Stimulated activated naive CD8-positive, alpha-beta T cell treated with anti-CD3 and anti-CD28 coated beads, Interleukin-15, amount 100 ng/mL, for 72 hours (primary cell): ENCODE data around the gene TNFSF12.

Experiments used
- ATAC-seq: fragments of 150-1000 bp; cut with Tn5 transposase; 2 replicates; pipeline ENCODE4 v1.10.0; 2021; ENCODE audit warnings: mild to moderate bottlenecking, moderate library complexity
- DNase-seq, 2 donors: peaks; one replicate each; pipeline ENCODE4 v3.0.0; 2021 to 2022
- H3K27ac Mint-ChIP-seq, 2 donors: one replicate each; pipeline ENCODE4 v1.8.0; 2022; ENCODE audit warnings: mild to moderate bottlenecking in 2 of 2, mixed read lengths in 2 of 2, moderate library complexity in 2 of 2
- H3K27me3 Mint-ChIP-seq: one replicate; pipeline ENCODE4 v1.8.0; 2022; ENCODE audit warnings: mixed read lengths
- H3K4me1 Mint-ChIP-seq: one replicate; pipeline ENCODE4 v1.8.0; 2022; ENCODE audit warnings: mild to moderate bottlenecking, mixed read lengths
- H3K4me3 Mint-ChIP-seq, 2 donors: one replicate each; pipeline ENCODE4 v1.8.0; 2022; ENCODE audit warnings: mild to moderate bottlenecking in 2 of 2, mixed read lengths in 2 of 2, moderate library complexity in 1 of 2
- H3K9me3 Mint-ChIP-seq, 2 donors: one replicate each; pipeline ENCODE4 v1.8.0; 2022; ENCODE audit warnings: mixed read lengths in 2 of 2

Gene TNFSF12

DNA sequence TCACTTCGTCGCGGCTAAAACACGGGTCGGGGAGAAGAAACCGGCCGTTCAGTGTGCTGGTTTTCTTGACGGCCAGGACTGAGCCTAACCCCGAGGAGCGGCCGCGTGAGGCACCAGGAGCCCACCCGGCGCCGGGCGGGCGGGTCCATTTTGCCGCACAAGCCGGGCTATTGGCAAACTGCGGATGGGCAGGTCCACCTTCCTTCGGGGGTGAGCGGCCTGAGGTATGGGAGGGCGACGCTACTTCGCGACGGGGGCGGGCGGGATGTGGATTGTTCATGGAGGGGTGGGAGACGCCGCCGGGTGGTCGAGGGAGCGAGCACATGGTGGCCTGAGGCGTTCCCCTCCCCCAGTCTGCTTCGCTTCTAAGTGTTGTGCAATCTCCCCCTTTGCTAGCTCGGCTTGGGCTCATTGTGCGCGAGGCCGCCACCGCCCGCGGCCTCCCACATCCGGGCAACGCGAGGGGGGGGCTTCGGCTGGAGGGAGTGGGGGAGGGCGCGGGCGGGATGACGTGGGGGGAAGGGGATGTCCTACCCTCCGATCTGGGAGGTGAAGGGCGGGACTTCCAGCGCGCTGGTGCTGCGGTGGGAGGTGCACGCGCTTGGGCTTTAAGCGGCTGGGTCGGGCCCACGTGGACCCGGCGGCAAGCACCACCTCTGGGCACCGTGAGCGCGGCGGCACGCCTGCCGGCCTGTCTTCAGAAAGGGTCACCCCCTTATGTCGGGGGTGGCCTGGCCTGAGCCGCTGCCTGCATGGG is 24.6 kb downstream of the TNFSF12 start:
- Mint-ChIP-seq H3K27me3 (no peaks in the 10 kb centered on the region), H3K9me3 (no peaks in the 10 kb centered on the region)

DNA sequence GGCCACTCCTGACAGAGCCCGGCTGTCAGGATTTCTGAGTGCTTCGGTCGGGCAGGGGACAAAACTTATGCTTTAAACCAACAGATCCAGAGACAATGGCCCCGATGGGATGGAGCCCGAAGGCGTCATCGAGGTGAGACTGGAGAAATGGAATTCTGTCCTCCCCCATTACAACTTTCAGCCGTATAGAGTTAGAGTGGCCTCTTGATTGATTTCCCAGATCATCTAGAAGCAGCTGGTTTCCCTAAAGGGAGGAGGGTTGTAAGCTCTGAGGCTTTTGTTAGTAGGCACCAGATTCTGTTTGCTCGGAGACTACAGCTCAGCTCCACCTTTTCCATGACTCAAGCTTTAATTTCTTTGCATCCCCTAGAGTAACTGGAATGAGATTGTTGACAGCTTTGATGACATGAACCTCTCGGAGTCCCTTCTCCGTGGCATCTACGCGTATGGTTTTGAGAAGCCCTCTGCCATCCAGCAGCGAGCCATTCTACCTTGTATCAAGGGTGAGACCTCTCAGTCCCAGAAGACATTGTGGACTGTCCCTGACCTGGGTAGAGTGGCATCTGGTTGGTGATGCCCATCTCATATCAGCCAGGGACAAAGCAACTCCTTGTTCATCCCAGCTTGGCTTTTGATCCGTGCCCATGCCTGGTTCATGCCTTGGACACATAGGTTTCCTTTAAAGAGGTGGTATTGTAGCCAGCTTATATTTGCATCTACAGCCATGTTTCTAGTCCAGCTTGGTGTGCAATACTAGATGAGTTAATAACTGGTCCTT is 25.5 kb downstream of the TNFSF12 start:
- Mint-ChIP-seq H3K27me3 (no peaks in the 10 kb centered on the region), H3K9me3 (no peaks in the 10 kb centered on the region), H3K4me3 (peak overlapping the region; percentile 98 to 99), H3K27ac (peak overlapping the region; percentile 20 to 100), H3K4me1 (peaks cover 91% of the 10 kb centered on the region)
- ATAC-seq (no peak), DNase-seq (no peak)

More for the DNA sequence above, 24.6 kb downstream of the TNFSF12 start:
- Mint-ChIP-seq H3K27ac (peak overlapping the region; percentile 100), H3K4me3 (peak overlapping the region; percentile 98 to 99), H3K4me1 (peaks cover 87% of the 10 kb centered on the region)
- ATAC-seq: peak; percentile 64
- peak; percentile 88 to 92 for DNase-seq

DNA sequence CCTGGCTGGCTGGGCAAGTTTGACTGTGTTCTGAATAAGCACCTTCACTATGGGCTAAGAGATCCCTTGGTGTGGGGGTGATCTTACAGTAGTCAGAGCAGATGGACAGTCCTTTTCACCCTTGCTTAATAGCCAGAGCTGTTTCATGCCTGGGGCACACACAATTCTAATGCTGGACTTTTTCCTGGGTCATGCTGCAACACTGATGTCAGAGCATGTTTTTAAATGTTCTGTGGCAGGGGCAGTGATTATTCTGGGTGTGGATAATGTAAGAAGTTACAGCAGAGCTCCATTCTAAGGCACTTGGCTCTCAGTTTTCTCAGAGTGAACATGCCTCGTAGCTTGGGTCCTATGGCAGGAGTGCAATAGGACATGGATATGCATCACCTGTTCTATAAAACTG is 26.6 kb downstream of the TNFSF12 start:
- Mint-ChIP-seq H3K27ac (peak overlapping the region in 1 of 2 donors; percentile 89), H3K9me3 (no peaks in the 10 kb centered on the region), H3K27me3 (no peaks in the 10 kb centered on the region), H3K4me1 (peaks cover 97% of the 10 kb centered on the region), H3K4me3 (peak overlapping the region; percentile 98 to 99)
- DNase-seq (no peak), ATAC-seq (no peak)

DNA sequence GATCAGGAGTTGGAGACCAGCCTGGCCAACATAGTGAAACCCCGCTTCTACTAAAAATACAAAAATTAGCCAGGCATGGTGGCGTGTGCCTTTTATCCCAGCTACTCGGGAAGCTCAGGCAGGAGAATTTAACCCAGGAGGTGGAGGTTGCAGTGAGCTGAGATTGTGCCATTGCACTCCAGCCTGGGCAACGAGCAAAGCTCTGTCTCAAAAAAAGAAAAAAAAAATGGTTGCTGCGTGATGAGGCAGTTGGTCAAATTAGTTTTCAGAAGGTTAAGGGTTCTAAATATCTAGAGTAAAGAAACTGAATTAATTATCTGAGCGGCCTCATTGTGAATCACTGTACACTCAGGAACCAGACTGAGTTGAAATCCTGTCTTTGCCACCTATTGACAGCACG is 27.1 kb downstream of the TNFSF12 start:
- H3K27me3 Mint-ChIP-seq: no peaks in the 10 kb centered on the region
- H3K9me3 Mint-ChIP-seq: no peaks in the 10 kb centered on the region
- no peak for ATAC-seq
- H3K4me1 Mint-ChIP-seq: peaks cover 97% of the 10 kb centered on the region
- DNase-seq: no peak
- peak overlapping the region in 1 of 2 donors; percentile 89 for H3K27ac Mint-ChIP-seq
- peak overlapping the region; percentile 98 to 99 for H3K4me3 Mint-ChIP-seq

DNA sequence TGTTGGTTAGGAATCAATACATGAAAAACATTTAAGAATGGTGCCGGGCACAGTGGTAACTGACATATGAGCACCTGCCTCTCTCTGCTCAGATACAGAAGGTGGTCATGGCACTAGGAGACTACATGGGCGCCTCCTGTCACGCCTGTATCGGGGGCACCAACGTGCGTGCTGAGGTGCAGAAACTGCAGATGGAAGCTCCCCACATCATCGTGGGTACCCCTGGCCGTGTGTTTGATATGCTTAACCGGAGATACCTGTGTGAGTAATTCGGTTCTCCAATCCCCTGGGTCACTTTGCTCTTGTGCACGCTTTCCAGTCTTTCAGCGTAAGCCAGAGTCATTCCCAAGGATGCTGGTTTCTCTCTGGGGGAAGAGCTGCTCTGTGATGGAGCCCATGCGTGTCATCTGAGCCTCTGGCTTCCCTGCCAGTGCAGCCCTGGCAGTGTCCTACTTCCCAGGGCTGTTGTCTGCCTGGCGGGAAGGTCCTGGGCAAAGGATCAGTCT is 27.6 kb downstream of the TNFSF12 start:
- Mint-ChIP-seq H3K4me3 (peak overlapping the region; percentile 23 to 48), H3K27ac (peak overlapping the region in 1 of 2 donors; percentile 89), H3K4me1 (peaks cover 97% of the 10 kb centered on the region), H3K9me3 (no peaks in the 10 kb centered on the region), H3K27me3 (no peaks in the 10 kb centered on the region)
- DNase-seq (no peak), ATAC-seq (no peak)

DNA sequence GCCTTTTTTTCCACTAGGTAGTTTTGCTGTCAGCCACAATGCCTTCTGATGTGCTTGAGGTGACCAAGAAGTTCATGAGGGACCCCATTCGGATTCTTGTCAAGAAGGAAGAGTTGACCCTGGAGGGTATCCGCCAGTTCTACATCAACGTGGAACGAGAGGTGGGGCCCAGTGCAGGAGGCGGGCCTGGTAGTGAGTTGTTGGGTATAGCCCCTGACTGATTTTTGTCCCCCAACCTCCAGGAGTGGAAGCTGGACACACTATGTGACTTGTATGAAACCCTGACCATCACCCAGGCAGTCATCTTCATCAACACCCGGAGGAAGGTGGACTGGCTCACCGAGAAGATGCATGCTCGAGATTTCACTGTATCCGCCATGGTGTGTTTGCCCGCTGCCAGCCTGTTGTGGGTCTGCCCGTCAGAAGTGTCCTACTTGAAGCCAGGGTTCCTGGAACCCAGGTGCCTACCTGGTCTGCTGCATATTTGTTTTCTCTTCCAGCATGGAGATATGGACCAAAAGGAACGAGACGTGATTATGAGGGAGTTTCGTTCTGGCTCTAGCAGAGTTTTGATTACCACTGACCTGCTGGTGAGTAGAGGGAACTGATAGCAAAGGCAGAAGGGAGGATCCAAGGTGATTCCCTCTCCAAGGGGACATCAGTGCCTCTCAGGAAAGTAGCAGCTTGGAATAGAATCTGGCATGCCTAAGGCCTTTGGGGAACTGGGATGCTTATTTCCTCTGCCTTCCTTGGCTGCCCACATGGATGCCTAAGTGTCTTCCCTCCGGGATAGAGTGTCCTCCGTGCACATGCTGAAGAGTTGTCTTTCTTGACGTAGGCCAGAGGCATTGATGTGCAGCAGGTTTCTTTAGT is 28.7 kb downstream of the TNFSF12 start:
- no peak for DNase-seq
- H3K27ac Mint-ChIP-seq: peak overlapping the region in 1 of 2 donors; percentile 90
- no peaks in the 10 kb centered on the region for H3K9me3 Mint-ChIP-seq
- ATAC-seq: no peak
- peaks cover 97% of the 10 kb centered on the region for H3K4me1 Mint-ChIP-seq
- peak overlapping the region in 1 of 2 donors; percentile 35 for H3K4me3 Mint-ChIP-seq
- no peaks in the 10 kb centered on the region for H3K27me3 Mint-ChIP-seq

DNA sequence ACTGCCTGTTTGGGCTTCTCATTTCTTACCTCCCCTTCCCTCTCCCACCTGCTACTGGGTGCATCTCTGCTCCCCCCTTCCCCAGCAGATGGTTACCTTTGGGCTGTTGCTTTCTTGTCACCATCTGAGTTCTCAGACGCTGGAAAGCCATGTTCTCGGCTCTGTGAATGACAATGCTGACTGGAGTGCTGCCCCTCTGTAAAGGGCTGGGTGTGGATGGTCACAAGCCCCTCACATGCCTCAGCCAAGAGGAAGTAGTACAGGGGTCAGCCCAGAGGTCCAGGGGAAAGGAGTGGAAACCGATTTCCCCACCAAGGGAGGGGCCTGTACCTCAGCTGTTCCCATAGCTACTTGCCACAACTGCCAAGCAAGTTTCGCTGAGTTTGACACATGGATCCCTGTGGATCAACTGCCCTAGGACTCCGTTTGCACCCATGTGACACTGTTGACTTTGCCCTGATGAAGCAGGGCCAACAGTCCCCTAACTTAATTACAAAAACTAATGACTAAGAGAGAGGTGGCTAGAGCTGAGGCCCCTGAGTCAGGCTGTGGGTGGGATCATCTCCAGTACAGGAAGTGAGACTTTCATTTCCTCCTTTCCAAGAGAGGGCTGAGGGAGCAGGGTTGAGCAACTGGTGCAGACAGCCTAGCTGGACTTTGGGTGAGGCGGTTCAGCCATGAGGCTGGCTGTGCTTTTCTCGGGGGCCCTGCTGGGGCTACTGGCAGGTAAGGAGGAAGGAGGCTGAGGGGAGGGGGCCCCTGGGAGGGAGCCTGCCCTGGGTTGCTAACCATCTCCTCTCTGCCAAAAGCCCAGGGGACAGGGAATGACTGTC is 30.4 kb downstream of the TNFSF12 start, which contains the start of gene CD68:
TSS of gene CD68 (plus strand) at position 638 of the 833 bp plus-strand sequence. CDS start at position 678, 40 bp downstream.
- Mint-ChIP-seq H3K27me3 (no peaks in the 10 kb centered on the region), H3K9me3 (no peaks in the 10 kb centered on the region), H3K4me3 (peak within 1 kb of the TSS; percentile 61 to 86), H3K4me1 (peaks cover 94% of the 10 kb centered on the region), H3K27ac (peak within 1 kb of the TSS; percentile 89 to 95)
- ATAC-seq (peak; percentile 85), DNase-seq (peak; percentile 62 to 84)

DNA sequence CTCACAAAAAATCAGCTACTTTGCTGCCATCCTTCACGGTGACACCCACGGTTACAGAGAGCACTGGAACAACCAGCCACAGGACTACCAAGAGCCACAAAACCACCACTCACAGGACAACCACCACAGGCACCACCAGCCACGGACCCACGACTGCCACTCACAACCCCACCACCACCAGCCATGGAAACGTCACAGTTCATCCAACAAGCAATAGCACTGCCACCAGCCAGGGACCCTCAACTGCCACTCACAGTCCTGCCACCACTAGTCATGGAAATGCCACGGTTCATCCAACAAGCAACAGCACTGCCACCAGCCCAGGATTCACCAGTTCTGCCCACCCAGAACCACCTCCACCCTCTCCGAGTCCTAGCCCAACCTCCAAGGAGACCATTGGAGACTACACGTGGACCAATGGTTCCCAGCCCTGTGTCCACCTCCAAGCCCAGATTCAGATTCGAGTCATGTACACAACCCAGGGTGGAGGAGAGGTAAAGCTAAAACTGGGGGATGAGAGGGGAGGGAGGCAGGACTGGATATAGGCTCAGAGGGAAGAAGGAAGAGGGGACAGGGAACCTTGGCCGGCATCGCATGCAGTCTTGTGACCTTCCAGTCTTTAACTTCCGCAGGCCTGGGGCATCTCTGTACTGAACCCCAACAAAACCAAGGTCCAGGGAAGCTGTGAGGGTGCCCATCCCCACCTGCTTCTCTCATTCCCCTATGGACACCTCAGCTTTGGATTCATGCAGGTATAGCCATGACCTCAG is 31.2 kb downstream of the TNFSF12 start:
- ATAC-seq (peak; percentile 41), DNase-seq (peak in 1 of 2 donors; percentile 65)
- Mint-ChIP-seq H3K27ac (peak overlapping the region in 1 of 2 donors; percentile 95), H3K4me3 (peak overlapping the region; percentile 61 to 86), H3K4me1 (peaks cover 94% of the 10 kb centered on the region), H3K27me3 (no peaks in the 10 kb centered on the region), H3K9me3 (no peaks in the 10 kb centered on the region)

DNA sequence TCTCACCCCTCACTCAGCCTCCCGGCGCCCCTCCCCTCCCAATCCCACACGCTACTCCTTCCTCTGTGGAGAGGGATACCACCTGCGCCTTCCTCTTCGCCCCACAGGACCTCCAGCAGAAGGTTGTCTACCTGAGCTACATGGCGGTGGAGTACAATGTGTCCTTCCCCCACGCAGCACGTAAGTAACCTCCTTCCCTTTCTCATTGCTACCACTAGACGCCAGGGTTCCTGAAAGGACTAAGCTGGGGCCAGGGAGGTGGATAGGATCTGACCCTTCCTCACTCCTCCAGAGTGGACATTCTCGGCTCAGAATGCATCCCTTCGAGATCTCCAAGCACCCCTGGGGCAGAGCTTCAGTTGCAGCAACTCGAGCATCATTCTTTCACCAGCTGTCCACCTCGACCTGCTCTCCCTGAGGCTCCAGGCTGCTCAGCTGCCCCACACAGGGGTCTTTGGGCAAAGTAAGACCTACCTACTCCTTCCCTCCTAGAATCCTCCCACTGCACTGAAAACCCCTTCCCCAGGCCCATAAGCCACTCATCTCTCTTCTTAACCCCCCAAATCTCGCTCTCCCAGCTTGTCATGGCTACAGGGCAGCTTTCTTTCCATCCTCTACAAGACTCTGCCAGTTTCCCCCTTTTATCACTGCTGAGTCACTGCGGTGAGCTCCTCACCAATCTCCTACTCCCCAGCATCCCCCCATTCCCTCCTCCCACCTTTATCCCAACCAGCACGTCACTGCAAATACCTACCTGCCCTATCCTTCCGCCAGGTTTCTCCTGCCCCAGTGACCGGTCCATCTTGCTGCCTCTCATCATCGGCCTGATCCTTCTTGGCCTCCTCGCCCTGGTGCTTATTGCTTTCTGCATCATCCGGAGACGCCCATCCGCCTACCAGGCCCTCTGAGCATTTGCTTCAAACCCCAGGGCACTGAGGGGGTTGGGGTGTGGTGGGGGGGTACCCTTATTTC is 32.0 kb downstream of the TNFSF12 start:
- DNase-seq (no peak), ATAC-seq (no peak)
- H3K27me3 Mint-ChIP-seq: no peaks in the 10 kb centered on the region
- H3K4me3 Mint-ChIP-seq: peak overlapping the region; percentile 61 to 88
- H3K4me1 Mint-ChIP-seq: peaks cover 94% of the 10 kb centered on the region
- peak overlapping the region; percentile 85 to 89 for H3K27ac Mint-ChIP-seq
- H3K9me3 Mint-ChIP-seq: no peaks in the 10 kb centered on the region

DNA sequence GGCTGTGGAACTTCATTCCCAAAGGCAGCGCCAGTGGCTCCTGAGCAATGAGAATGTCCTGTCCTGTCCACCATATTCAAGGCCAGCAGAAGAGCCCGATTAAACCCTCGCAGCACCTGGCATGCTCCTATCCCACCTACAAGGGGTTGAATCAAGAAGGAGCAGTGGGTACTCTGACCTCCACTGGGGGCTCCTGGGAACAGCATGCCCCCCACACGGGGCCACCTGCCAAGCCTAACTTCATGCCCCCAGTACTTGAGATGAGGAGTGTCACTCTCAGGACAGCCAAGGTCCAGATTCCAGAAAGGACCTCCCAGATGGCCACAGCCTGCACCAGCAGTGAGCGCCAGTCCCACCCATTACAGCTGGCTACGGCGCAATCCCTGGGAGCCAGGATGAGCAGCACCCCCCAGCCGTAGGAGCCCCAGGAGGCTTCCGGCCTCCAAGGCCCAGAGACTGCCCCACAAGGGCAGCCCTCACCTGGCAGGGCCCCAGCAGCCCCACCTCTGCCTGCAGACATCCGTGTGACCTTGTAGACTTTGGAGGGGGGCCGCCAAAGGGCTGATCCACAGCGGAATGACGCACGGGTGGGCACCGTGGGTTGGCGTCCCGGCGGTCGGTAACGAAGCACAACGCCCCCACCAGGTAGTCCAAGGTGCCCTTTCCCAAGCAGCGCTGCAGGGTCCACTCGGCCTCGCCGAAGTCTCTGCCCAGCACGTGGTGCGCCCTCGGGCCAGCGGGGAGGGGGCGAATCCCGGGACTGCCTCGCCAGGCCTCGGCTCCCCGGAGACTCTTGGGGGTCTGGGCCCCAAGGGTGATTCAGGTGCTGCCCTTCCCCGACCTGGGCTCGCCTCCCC is 33.8 kb downstream of the TNFSF12 start:
- no peak for DNase-seq

DNA sequence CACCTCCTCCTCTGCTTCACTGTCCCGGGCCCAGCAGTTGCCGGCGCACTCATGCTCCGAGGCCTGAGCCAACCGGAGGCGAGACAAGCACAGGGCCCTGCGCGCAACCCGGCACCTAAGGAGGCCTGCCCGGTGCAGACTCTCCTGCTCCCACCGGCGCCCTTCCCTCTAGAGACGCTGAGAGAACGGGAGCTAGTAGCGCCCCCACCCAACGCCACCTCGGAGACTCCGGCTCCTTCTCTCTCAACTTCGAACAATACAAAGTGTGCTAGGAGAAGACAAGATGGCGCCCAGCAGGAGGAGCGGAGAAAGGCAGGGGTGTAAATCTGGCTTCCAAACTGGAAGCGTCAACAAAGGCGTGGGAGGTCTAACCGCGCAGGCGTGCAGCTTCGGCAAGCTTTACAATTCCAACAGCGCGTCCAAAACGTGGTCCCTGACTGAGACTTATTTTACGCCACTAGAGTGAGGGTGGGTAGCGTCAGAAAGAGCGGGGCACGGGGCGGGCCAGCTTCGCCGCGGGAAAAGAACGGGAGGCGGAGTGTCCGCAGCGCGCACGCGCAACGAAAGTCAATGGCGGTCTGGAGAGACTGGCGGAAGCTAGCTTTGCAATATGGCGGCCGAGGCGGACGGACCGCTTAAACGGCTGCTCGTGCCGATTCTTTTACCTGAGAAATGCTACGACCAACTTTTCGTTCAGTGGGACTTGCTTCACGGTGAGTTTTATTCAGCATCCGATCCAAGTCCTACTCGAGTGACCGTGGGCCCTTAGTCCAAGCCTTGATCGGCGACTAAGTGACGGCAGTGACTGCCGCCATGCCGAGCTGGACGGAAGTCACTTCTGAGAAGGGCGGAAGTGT is 34.6 kb downstream of the TNFSF12 start, which contains the start of gene MPDU1:
TSS of gene MPDU1 (plus strand) at position 600 of the 857 bp plus-strand sequence. CDS start at position 611, 11 bp downstream.
- H3K9me3 Mint-ChIP-seq: no peaks in the 10 kb centered on the region
- peak within 1 kb of the TSS; percentile 88 to 97 for H3K4me3 Mint-ChIP-seq
- peaks cover 83% of the 10 kb centered on the region for H3K4me1 Mint-ChIP-seq
- no peaks in the 10 kb centered on the region for H3K27me3 Mint-ChIP-seq
- ATAC-seq (peak; percentile 75), DNase-seq (peak; percentile 95 to 97)
- peak within 1 kb of the TSS; percentile 99 to 100 for H3K27ac Mint-ChIP-seq

More for the DNA sequence above, 33.8 kb downstream of the TNFSF12 start:
- Mint-ChIP-seq H3K27ac (peak overlapping the region; percentile 99 to 100), H3K4me3 (peak overlapping the region; percentile 88 to 97), H3K9me3 (no peaks in the 10 kb centered on the region), H3K4me1 (peaks cover 85% of the 10 kb centered on the region), H3K27me3 (no peaks in the 10 kb centered on the region)
- ATAC-seq: no peak
